Heart left ventricle (tissue), 13 donors: ENCODE data around the gene TREH.

Source experiments
- POLR2A ChIP-seq, 2 donors: fragments of 450-650 bp; IDR thresholded peaks; one replicate each; pipeline ENCODE4 v1.6.1; 2017; ENCODE audit warnings: antibody characterized with exemption in 2 of 2, mild to moderate bottlenecking in 2 of 2, moderate library complexity in 2 of 2
- TF ChIP-seq, protein P1 (sequence below), 12 donors: fragments of 200-600 bp; sonication (generic) in 4 of 12; IDR thresholded peaks; one replicate each; pipeline versions ENCODE4 v1.5.0 to v1.8.0; 2018 to 2022; ENCODE audit warnings: antibody characterized with exemption in 12 of 12, mild to moderate bottlenecking in 5 of 12
- donor health status: ischemic (EF 13 %, LVEDD 7.1; RV severe dilation, severe dysfunction).
- donor health status: DM: no; HTN: yes; CAD: no.
- donor health status: DM: no; HTN: no; CAD: no.
- donor health status: ischemic (EF 25% LVEDD 6.9; RV normal size, moderate dysfunction).
- donor health status: ischemic (EF 25% LVEDD 5.7; RV mildly dilated, moderate dysfunction).
- donor health status: ischemic (EF 35%, LVEDD 5.7; RV mildly dilated, moderate dysfunction).
- donor health status: nonischemic (EF 11% LVEDD 7.7; RV severe dilation, severe dysfunction).
- donor health status: DM: yes; HTN: yes; CAD: no.
- donor health status: PGD.
- donor health status: ischemic (EF 29% LVEDD 5.4; RV normal size, mild dysfunction).
- donor health status: nonischemic (EF 23%, LVEDD 6.1; RV moderate dilation, normal function).

- TF ChIP-seq, protein P1, sequence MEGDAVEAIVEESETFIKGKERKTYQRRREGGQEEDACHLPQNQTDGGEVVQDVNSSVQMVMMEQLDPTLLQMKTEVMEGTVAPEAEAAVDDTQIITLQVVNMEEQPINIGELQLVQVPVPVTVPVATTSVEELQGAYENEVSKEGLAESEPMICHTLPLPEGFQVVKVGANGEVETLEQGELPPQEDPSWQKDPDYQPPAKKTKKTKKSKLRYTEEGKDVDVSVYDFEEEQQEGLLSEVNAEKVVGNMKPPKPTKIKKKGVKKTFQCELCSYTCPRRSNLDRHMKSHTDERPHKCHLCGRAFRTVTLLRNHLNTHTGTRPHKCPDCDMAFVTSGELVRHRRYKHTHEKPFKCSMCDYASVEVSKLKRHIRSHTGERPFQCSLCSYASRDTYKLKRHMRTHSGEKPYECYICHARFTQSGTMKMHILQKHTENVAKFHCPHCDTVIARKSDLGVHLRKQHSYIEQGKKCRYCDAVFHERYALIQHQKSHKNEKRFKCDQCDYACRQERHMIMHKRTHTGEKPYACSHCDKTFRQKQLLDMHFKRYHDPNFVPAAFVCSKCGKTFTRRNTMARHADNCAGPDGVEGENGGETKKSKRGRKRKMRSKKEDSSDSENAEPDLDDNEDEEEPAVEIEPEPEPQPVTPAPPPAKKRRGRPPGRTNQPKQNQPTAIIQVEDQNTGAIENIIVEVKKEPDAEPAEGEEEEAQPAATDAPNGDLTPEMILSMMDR (IDR thresholded peaks at IDR 0.05) = no peak
- TF ChIP-seq POLR2A (IDR thresholded peaks at IDR 0.05) = no peak
These were observed 17.3 kb upstream of the TREH start for GRCh38 chr11:118696673-118697226.
